NCI-H2029 treated with DMSO at 0.1 percent for 48 hours (cell line): ENCODE data around the gene RAMAC.
A peak's percentile ranks its signal among the peaks of the same experiment; 100 is the strongest.
"Not testable (repeated sequence)": the region's sequence is repeated elsewhere in the genome, so short reads cannot be mapped to it uniquely, and the experiment has no call there.

Source experiments
- DNase-seq: peaks from one replicate; lab custom pipeline; 2025; lab: John Stamatoyannopoulos, UW

The RAMAC gene

DNA sequence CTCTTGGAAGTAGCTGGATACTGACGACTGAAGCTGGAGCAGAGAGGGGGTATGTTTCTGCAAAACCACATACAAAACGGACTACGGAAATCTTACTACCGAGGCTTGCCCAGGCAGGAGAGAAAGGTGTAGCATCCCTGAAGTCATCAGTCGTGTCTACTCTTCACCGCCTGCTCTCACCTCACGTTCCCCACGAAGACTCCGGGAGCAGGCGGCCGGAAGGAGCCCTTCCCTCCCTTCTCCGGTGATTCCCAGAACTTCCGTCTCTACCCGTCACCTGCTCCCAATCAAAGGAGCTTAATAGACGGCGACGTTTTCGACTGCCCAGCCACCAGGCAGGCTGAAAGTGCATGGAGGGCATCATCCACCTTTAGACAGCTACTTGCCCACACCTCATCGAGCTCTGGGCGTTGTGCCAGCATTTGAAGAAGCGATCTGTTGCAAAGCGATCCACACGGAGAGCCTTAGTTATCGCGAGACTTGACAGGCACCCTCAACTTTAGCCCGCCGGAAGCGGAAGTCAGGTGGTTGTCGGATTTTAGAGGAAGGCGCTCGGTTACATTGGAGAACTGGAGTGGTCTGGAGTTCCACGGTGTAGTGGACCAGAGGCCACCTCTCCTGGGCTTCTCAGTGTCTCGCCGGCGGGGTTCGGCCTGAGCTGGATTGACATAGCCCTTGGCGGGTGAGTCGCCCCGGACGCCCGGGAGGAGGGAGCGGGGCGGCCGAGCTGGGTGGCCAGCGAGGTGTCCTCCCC, at the start of gene RAMAC:
RAMAC (plus strand) TSS at position 523 of the 754 bp plus-strand sequence. CDS start 2,809 bp downstream, outside the sequence.
- DNase-seq, result peak; percentile 68

DNA sequence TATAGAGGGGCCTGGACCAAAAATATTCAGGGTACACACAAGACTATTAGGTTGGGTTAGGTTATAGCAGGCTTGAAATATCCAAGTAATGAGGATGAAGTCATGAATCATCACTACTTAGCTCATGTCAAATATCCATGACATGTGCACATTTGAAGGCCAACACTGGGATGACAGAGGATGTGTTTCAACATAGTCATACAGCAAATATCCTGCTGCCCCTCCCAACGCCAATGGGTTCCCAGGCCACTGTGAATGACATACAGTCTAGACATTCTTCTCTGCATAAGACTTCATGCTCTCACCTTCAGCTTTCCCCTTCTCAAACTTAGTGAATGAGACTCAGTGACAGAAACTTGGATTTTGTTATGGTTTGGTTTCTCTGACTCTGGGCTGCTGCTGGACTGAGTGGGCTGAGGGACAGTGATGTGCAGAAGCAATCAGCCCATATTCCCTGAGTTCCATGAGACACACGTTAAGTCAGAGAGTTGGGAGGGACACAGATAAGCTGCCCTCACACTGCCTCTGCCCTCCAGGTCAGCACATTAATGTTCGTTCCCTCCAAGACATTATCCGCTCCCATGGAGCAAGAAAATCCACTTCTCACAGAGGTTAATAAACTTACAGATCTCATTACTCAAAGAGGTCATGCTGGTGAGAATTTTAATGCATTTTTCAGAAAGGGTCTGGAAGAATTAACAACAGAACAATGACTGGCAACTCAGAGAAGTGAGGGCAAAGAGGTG, 48.9 kb upstream of the RAMAC start:
- DNase-seq, result no peak

DNA sequence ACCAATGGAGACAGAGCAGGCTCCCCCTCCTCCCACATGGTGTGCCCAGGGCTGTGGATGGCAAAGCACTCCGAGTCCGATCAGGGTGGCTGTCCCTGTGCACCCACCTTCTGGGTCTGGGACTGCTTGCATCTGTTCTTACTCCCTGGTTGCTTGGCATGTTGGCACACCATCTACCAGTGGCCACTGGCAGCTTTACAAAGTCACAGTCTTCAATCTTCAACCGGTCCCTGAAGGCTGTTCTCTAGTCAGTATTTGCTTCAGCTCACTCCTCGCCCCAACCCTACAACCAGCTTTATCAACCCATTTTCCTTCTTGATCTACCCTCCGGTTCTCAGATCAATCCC, 48.3 kb upstream of the RAMAC start:
- no peak for DNase-seq

DNA sequence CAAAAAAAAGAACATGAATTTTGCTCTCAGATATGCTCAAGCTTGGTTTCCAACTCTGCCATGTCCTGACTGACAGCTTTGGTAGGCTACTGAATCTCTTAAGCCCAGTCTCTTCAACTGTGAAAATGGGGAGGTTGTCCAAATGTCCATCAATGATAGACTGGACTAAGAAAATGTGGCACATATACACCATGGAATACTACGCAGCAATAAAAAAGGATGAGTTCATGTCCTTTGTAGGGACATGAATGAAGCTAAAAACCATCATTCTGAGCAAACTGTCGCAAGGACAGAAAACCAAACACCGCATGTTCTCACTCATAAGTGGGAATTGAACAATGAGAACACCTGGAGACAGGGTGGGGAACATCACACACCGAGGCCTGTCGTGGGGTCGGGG, 46.3 kb upstream of the RAMAC start:
- DNase-seq, result not testable (repeated sequence)

DNA sequence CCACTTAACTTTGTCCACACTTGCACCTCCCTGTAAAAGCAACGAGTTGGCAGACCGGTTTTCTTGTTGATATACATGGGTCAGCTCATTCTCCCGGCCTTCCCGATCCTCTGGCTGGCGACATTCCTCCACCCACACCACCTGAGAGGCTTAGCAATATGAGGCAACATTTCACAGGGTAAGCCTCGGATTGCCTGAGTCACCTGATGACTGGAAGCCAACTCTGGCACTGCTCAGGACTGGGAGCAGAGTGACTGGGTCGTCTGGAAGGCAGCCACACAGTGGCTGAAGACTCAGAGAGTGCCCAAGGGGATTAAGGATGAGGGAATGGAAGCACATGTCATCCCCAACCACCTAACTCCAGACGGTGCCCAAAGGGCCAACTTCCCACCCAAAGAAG, 43.3 kb upstream of the RAMAC start:
- DNase-seq, result no peak

DNA sequence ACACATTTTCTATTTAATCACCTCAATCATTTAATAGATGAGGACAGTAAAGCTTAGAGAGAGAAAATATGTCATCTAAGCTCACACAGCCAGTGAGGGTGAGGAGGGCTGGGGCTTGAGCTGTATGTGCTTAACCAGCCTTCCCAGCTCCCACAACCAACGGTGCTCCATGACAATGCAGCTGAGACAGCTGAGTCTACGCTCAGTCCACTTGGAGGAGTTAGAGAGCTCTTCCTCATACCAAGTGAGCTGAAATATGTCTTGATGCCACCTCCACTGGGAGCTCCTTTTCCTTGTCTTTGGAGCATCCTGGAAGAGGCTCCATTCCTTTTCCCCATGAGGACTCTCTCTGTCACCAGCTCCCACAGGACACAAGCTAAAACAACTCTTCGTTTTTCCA, 42.8 kb upstream of the RAMAC start:
- no peak for DNase-seq

DNA sequence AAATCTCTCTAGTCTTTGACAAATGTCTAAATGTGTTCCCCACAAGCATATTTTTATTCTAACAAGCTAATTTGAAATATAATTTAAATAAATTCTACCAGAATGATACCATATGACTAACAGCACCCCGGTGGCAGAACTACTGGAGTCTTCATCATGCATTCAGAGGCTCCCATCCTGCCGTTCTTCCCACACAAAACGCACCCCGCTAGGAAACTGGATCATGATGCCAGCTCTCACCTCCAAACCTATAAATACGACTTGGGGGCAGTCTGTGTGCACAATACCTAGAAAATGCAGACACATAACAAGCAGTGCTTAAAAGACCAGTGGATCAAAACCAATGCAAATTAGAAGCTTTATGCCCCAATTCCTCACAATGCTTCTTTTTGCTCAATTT, 42.0 kb upstream of the RAMAC start:
- DNase-seq, result no peak

DNA sequence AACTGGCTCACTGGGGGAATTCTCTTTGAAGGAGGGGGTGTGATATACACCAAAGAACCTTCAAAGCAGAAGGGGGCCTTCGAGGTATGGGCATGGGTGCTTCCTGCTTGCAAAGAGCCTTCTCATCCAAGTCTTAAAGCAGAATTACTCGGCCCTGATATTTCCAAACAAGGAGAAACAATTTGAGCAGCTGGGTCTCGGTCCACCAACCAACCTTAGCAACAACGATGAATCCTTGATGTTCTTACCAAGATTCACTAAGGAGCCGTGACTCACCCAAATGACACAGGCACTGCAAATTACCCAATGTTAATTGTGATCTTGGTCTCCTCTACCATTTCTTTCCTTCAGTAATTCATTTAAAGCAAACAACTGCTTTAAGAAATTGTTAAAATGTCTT, 41.2 kb upstream of the RAMAC start:
- DNase-seq, result no peak

DNA sequence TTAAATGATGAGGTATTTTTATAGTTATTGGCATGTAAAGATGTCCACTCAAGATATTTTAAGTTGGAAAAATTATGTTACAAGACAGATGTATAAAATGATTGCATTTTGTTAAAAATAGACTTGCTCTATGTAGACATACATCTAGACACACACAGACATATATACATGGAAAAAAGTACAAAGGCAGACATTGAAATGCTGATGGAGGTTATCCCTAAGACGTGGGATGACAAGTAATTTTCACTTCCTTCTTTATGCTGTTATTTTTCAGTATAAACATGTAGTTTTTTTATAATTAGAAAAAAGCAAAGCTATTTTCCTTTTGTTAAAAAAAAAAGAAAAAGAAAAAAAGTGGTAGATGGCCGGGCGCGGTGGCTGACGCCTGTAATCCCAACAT, 40.7 kb upstream of the RAMAC start:
- DNase-seq, result no peak

DNA sequence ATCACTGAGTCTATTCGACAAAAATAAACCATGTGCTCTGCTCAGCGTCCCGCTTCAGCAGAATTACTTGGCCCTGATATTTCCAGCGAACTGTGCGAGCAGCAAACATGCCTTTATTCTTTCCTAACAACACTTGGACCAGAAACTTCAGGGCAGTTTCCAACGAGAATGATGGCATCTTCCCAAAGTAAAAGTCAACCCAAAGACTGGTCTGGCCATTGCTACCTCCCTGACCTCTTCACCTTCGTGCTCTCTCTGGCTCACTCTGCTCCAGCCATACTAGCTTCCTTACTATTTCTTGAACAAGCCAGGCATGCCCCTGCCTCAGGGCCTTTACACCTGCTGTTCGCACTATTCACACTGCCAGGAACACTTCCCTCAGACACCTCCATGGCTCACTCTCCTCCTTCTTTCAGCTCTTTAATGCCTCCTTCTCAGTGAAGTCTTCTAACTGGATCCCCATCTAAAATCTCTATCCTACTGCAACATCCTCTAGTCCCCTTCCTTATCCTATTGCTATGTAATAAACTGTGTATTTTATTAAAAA, 39.8 kb upstream of the RAMAC start:
- DNase-seq, result no peak

DNA sequence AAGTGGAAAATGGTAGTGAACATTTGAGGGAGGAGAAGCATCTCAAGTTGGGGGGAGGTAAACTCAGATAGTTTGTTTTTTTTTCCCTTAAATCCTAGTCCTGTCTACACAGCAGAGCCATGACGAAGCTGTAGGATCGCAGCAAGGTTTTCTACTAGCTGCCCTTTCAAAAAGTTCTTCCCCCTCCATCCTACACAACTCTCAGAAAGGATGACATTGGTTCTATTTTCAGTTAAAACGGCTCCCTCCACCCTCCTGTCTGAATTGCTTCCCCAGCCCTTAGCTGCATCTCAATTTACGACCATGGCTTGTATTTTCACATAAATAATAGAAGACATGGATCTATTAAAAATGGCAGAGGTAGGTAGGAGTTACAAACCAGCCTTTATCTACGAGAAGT, 35.7 kb upstream of the RAMAC start:
- no peak for DNase-seq

DNA sequence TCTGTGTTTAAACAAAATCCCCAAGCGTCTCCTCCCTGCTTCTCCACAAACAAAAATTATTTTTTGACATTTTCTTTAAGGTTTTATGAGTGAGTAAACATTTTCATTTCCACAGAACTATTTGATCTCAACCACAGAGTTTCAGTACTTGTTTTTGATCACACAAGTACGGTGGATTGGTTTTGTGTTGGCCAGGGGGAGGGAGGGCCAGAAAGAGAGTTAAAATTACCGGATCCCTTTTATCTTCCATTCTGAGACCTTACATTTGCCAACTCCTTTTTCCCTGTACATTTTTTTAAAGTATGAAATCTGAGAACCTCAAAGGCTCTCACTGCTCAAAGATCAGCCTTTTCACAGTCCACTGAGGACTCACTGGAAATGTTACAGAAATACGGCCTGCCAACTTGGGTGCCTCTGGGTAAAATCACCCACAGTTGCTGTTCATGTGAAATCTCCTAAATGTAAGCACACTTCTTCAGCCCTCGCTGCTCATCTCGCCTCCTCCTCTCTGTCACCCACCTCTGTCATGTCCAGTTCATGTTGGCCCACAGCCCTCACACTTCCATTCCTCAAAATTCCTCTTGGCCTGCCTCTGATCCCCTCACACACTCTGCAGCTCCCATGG, 35.2 kb upstream of the RAMAC start:
- no peak for DNase-seq

DNA sequence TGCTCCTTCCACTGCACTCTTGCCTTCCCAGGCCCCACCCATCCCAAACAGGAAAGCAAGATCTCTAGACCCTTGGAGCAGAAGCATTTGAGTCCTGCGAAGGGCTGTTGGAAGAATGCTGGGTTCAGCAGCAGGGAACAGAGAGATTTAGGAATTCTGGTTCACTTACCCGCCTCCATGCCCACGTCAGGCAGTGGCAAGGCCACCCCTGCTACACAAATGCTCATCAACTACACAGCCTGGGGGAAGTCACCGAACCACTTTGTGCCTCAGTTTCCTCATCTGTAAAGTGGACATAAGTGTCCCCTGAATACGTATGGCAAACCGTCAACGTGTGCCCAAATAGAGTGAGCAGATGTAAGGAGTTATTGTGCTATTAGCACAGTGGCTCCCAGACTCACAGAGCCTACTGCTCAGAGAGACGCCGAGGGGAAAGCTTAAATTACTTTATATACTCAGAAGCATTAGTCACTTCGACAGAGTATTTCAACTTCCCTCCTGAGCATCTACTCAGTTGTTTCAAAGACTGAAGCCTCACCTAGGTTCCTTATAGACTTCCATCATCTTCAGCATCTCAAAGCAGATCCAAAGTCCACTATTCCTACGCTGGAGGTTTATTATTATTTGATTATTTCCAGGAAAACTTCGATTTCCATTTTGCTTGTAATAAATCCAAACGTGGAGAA, 34.4 kb upstream of the RAMAC start:
- DNase-seq, result no peak

DNA sequence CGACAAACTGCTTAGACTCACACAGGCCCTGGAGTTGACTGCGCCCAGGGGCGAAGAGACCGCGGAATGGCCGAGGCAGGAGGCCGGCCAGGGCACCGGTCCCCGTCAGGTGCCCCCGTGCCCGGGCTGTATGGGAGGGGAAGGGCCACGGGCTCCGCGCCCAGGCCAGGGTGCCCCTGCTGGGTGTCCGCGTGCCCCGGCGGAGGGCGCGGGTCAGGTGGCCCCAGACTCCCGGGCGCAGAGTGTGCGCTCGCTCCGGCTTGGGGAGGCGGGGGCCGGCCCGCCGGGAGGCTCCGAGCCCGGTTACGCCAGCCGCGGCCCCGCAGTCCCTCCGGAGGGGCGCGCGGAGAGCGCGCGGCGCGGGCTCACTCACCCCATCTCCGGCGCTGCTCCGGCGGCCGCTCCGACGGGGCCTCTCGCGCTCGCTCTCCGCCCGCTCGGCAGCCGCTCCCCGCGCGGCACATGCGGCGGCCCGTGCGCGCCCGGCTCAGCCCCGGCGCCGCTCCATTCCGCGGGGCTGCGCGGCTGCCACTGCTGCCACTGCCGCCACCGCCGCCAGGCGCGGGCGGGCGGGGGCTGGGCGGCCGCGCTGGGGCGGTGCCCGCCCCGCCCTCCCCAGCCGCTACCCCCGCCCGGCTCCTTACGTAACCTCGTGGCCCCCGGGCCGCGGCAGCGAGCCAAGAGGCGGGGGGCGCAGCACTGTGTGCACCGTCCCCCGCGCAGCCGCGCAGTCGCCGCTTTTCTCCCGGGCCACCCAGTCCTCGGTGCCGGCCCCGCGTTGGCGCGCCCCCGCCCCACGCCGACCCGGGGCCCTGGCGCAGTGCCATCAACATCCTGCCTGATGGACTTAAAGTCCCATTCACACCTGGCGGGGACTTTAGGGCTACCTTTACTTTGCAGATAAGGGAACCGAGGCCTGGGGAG, 33.6 kb upstream of the RAMAC start, which contains the start of gene HOMER2:
HOMER2 (minus strand) TSS at position 563 of the 924 bp plus-strand sequence; CDS start at position 378, 185 bp downstream.
- DNase-seq, result no peak

DNA sequence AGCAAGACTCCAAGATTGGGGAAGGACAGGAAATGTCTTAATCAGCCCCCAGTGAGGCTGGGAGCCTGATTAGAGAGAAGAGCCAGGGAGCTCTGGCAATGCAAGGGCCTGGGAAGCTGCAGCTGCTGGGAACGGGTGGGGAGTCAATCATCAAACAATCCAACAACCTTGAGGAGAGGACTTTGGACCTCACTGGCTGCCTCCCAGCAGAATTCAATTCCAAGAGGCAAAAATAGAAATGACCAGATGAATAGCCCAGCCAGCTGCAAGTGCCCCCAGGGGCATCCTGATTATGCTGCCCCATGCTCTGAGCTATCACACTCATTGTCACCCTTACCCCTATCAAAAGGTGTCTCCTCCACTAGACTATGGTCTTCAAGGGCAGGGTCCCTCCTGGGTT, 27.4 kb upstream of the RAMAC start:
- no peak for DNase-seq

DNA sequence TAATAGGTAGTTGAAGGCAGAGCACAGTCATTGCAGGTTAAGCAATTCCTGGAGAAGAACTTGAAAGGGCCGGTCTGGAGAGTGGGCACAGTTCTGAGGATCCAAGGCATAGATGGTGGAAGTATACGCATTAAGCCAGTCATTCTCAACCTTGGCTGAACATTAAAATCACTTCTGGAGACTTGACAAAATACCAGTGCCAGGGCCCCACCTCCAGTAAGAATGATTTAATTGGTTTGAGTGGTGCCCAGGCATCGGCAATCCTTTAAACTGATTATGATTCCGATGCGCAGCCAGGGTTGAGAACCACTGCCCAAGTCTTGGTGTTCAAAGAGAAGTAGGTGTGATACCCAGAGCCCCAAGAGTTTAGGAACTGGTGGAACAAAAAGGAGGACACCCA, 26.6 kb upstream of the RAMAC start:
- DNase-seq, result no peak

DNA sequence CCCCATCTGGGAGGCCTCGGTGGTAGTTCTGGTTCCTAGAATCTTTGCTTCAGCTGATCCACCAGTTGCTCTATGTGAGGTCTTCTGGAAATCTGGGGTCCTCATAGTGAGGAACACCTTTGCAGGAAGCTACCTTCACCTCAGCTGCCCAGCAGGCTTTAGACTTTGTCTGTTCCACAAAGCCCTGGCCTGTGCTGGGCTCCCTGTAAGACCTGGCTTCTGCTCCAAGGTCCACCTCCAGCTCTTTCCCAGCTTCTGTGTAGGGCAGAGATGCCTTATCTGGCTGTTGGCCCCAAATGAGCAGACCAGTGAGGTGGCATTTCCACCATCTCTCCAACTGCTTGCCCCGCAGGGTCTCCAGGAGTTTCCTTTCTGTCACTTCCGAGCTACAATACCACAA, 25.2 kb upstream of the RAMAC start:
- DNase-seq, result no peak

DNA sequence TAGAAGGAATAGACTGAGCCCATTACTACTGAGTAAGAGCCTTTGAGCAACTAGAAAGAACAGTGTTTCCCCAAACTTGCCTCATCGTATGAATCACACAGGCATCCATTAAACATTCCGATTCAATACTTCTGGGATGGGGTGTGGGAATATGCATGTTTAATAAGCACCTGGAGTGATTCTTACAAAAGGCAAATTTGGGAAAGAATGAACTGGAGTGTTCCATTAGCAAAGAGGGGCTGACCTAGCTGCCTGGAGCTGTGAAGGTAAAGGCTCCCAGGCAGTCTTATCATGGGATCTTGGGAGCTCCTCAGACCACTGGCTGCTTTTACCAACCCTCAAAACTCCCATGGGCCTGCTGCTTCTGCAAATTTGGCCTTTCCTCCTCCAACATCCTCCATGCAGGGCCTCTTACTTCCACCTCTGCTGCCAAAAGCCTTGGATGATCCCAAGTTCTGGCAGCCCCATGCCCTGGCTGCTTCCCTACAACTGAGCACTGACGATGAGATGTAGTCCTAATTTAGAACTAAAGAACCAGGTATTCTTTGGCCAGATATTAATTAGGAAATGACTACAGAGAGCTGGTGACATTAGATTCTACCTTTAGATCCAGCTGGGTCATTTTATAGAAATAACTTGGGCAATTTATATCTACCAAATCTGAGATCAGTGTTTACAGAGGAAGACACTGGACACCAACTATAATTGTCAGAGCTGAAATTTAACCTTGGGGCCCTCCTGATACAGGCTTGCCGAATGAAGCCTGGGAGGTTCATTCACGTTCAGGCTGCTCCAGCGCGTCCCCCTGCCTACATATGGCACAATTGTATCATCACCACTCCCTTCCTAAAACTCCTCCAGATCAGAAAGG, 22.3 kb upstream of the RAMAC start:
- DNase-seq, result no peak

DNA sequence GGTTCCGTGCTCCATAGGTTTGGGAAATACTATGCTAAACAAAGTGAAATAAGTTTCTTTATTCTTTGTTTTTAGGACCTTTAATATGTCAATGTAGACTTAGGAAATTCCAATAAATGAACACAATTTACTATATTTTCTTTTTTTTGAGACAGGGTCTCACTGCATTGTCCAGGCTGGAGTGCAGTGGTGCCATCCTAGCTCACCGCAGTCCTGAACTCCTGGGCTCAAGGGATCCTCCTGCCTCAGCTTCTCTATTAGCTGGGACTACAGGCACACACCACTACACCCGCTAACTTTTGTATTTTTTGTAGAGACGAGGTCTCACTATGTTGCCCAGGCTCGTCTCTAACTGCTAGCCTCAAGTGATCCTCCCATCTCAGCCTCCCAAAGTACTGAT, 21.1 kb upstream of the RAMAC start:
- no peak for DNase-seq

DNA sequence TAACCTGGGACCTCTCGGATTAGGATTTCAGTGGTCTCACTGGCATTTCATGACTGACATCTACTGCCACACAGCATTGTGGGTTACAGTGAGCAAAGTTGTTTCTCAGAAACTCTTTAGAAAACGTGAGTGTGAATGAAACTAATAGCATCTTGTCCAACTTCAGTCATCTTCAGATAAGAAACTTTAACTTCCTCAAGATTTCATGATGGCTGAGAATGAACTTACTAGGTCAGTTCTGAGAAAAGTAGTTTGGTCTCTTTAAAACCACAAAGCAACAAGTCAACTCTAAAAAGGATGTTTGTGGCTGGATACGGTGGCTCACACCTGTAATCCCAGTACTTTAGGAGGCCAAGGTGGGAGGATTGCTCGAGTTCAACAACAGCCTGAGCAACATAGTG, 19.3 kb upstream of the RAMAC start:
- no peak for DNase-seq
